Mesenchymal stem cell (in vitro differentiated cells and primary cell): Measurements from ENCODE around the gene NDST1.

Experiments used
- DNase-seq: peaks from one replicate; pipeline ENCODE4 v3.0.0-alpha.2; 2013
- H2AFZ ChIP-seq: one replicate; pipeline ENCODE4 v1.6.1; 2013; ENCODE audit warnings: low read depth, mild to moderate bottlenecking, control low read depth, inconsistent platforms, low read length, moderate library complexity
- H2AK5ac ChIP-seq: 2 replicates; pipeline ENCODE4 v1.6.1; 2013; ENCODE audit warnings: low read length, moderate library complexity, mild to moderate bottlenecking, inconsistent platforms; ENCODE audit not compliant: severe bottlenecking
- H2BK120ac ChIP-seq: one replicate; pipeline ENCODE4 v1.6.1; 2013; ENCODE audit warnings: low read depth, mild to moderate bottlenecking, inconsistent platforms, low read length, moderate library complexity
- H2BK12ac ChIP-seq, 2 experiments: one replicate each; pipeline ENCODE4 v1.6.1; 2013; ENCODE audit warnings: inconsistent platforms in 2 of 2, low read length in 2 of 2, mild to moderate bottlenecking in 2 of 2, moderate library complexity in 2 of 2, control low read depth in 1 of 2
- H2BK15ac ChIP-seq: one replicate; pipeline ENCODE4 v1.6.1; 2013; ENCODE audit warnings: mild to moderate bottlenecking, low read depth, inconsistent platforms; ENCODE audit not compliant: poor library complexity, severe bottlenecking
- H2BK5ac ChIP-seq: 2 replicates; pipeline ENCODE4 v1.6.1; 2013; ENCODE audit warnings: low read depth, mild to moderate bottlenecking, low read length, control low read depth, inconsistent platforms; ENCODE audit not compliant: poor library complexity, severe bottlenecking
- H3K14ac ChIP-seq, 2 experiments: one replicate each; pipeline ENCODE4 v1.6.1; 2013; ENCODE audit warnings: inconsistent platforms in 2 of 2, low read length in 2 of 2, control low read depth in 1 of 2, mild to moderate bottlenecking in 1 of 2, moderate library complexity in 1 of 2
- H3K18ac ChIP-seq, 2 experiments: one replicate each; pipeline ENCODE4 v1.6.1; 2013; ENCODE audit warnings: inconsistent platforms in 2 of 2, low read length in 2 of 2, control low read depth in 1 of 2, low read depth in 1 of 2, mild to moderate bottlenecking in 1 of 2
- H3K23ac ChIP-seq, 2 experiments: one replicate each; pipeline ENCODE4 v1.6.1; 2013; ENCODE audit warnings: inconsistent platforms in 2 of 2, low read length in 2 of 2, mild to moderate bottlenecking in 2 of 2, moderate library complexity in 2 of 2, control low read depth in 1 of 2
- H3K27ac ChIP-seq: 2 replicates; pipeline ENCODE4 v1.5.1; 2013; ENCODE audit warnings: mild to moderate bottlenecking, moderate library complexity, low read length, control low read depth, inconsistent platforms; ENCODE audit not compliant: poor library complexity, severe bottlenecking
- H3K27me3 ChIP-seq, 2 experiments: 2 replicates each; pipeline versions ENCODE4 v1.6.1 to v1.7.0; 2013; ENCODE audit warnings: low read length in 2 of 2, mild to moderate bottlenecking in 2 of 2, moderate library complexity in 2 of 2, control low read depth in 1 of 2, inconsistent platforms in 1 of 2; ENCODE audit not compliant: control insufficient read depth in 1 of 2, insufficient read depth in 1 of 2
- H3K36me3 ChIP-seq, 2 experiments: 2 replicates each; pipeline versions ENCODE4 v1.6.1 to v1.7.0; 2013; ENCODE audit warnings: low read length in 2 of 2, control low read depth in 1 of 2, inconsistent platforms in 1 of 2, low read depth in 1 of 2, mild to moderate bottlenecking in 1 of 2; ENCODE audit not compliant: insufficient read depth in 2 of 2, control insufficient read depth in 1 of 2
- H3K4ac ChIP-seq, 2 experiments: one replicate each; pipeline ENCODE4 v1.6.1; 2013; ENCODE audit warnings: inconsistent platforms in 2 of 2, low read length in 2 of 2, mild to moderate bottlenecking in 2 of 2, moderate library complexity in 2 of 2, control low read depth in 1 of 2, low read depth in 1 of 2
- H3K4me1 ChIP-seq: 2 replicates; pipeline ENCODE4 v1.6.1; 2013; ENCODE audit warnings: low read depth, low read length, control low read depth; ENCODE audit not compliant: control insufficient read depth, insufficient read depth
- H3K4me2 ChIP-seq: 2 replicates; pipeline ENCODE4 v1.6.1; 2013; ENCODE audit warnings: low read length, mild to moderate bottlenecking, inconsistent platforms; ENCODE audit not compliant: poor library complexity, severe bottlenecking
- H3K4me3 ChIP-seq, 2 experiments: 2 replicates each; pipeline versions ENCODE4 v1.5.1 to v1.7.0; 2013; ENCODE audit warnings: low read length in 2 of 2, mild to moderate bottlenecking in 2 of 2, control low read depth in 1 of 2, low read depth in 1 of 2; ENCODE audit not compliant: insufficient read depth in 1 of 2
- H3K79me1 ChIP-seq: replicated peaks from 2 replicates; pipeline ENCODE4 v1.6.1; 2013; ENCODE audit warnings: mild to moderate bottlenecking, control low read depth, low read length, inconsistent platforms; ENCODE audit not compliant: poor library complexity, severe bottlenecking
- H3K9ac ChIP-seq: 2 replicates; pipeline ENCODE4 v1.7.0; 2013; ENCODE audit warnings: mild to moderate bottlenecking, low read length, moderate library complexity
- H3K9me3 ChIP-seq: 2 replicates; pipeline ENCODE4 v1.7.0; 2013; ENCODE audit warnings: mild to moderate bottlenecking, low read length; ENCODE audit not compliant: control insufficient read depth
- H4K8ac ChIP-seq: one replicate; pipeline ENCODE4 v1.6.1; 2013; ENCODE audit warnings: inconsistent platforms, mild to moderate bottlenecking, low read length, moderate library complexity
- H4K91ac ChIP-seq: one replicate; pipeline ENCODE4 v1.6.1; 2013; ENCODE audit warnings: mild to moderate bottlenecking, low read length, inconsistent platforms
- WGBS: methylation state at CpG from one replicate; pipeline ENCODE4 v1.1.7; 2013; ENCODE audit warnings: mixed read lengths; 5-methylcytosine and 5-hydroxymethylcytosine counted together

The NDST1 gene

DNA sequence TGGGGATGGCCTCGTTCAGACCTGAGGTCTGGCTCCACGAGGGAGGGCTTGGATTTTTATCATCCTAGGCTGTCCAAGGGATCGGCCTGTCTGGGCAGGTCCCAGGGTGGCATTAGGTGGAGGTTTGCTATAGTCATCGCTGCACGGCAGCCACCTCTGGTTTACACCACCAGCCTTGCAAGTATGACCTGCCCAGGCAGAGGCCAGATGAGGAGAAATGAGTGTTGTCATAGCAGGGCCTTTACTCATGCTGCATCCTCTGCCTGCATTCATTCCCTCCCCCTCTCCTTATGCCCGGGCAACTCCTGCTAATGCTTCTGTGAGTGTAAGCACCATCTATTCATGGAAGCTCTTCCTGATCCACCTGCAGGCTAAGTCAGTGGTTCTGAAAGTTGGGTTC lies 15.3 kb upstream of the NDST1 start:
- Histone ChIP-seq H3K27me3 (no peaks in the 10 kb centered on the region), H2BK12ac (no peak overlapping the region), H3K36me3 (peaks cover 24 to 38% of the 10 kb centered on the region in 2 experiments), H3K27ac (peak overlapping the region; percentile 74), H3K9ac (peak overlapping the region; percentile 33), H2AFZ (no peak overlapping the region), H4K91ac (no peak overlapping the region), H2AK5ac (peak overlapping the region; percentile 26), H3K4me1 (peaks cover 59% of the 10 kb centered on the region), H2BK120ac (no peak overlapping the region), H3K23ac (no peak overlapping the region), H3K4me2 (no peak overlapping the region), H3K4ac (no peak overlapping the region), H3K18ac (peak overlapping the region; percentile 3 to 8), H3K14ac (no peak overlapping the region), H2BK5ac (no peak overlapping the region), H3K79me1 (no peaks in the 10 kb centered on the region), H2BK15ac (no peak overlapping the region), H3K4me3 (peak overlapping the region in 1 of 2 experiments; percentile 20), H4K8ac (no peak overlapping the region), H3K9me3 (no peaks in the 10 kb centered on the region)
- DNase-seq = peak; percentile 82
- WGBS = 45% methylated on average over 6 of the region's 6 CpGs

DNA sequence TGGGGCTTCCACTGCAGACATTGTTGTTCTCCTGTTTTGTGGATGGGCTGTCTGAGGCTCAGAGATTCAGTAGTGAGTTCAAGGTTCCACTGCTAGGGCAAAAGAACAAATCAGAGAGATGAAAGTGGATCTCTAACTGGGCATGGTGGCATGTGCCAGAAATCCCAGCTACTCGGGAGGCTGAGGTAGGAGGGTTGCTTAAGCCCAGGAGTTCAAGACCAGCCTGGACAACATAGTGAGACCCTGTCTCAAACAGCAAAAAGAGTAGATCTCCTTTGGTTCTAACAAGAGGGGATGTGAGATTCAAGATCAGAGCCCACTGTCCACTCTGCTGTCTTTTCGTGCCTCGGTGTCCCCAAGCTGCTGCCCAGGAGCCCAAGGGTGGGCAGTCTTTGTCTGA lies 11.8 kb upstream of the NDST1 start:
- WGBS = 98% methylated on average over 3 of the region's 3 CpGs
- Histone ChIP-seq H4K8ac (no peak overlapping the region), H3K4me1 (peaks cover 61% of the 10 kb centered on the region), H3K4me3 (no peak overlapping the region), H2AK5ac (peak overlapping the region; percentile 98), H2BK12ac (peak overlapping the region in 1 of 2 experiments; percentile 49), H4K91ac (peak overlapping the region; percentile 0), H3K14ac (peak overlapping the region in 1 of 2 experiments; percentile 26), H3K4ac (no peak overlapping the region), H3K9ac (peak overlapping the region; percentile 15), H3K18ac (peak overlapping the region in 1 of 2 experiments; percentile 46), H2BK5ac (no peak overlapping the region), H2AFZ (no peak overlapping the region), H3K27ac (peak overlapping the region; percentile 88), H3K79me1 (no peaks in the 10 kb centered on the region), H3K23ac (no peak overlapping the region), H3K4me2 (no peak overlapping the region), H3K27me3 (no peaks in the 10 kb centered on the region), H2BK120ac (no peak overlapping the region), H3K9me3 (no peaks in the 10 kb centered on the region), H2BK15ac (no peak overlapping the region), H3K36me3 (peaks cover 20 to 55% of the 10 kb centered on the region in 2 experiments)
- no peak for DNase-seq

DNA sequence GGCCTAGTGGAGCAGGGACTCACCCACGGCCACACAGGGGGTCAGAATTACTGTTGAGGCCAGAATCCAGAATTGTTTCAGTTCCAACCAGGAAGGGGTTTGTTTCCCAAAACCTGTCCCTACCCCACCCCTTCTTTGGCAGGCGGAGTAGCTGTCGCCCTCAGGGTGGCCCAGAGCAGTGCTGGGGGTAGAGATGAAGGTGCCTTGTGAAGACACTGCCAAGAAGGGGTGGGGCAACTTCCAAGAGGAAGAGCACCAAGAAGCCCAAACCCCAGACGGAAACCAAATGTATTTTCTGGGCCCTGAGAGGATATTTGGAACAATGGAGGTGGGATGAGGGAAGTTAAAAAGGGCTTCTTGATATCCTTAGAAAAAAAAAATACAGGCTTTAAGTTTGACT lies 11.4 kb upstream of the NDST1 start:
- Histone ChIP-seq H2BK15ac (no peak overlapping the region), H2AFZ (no peak overlapping the region), H3K9me3 (no peaks in the 10 kb centered on the region), H3K27me3 (no peaks in the 10 kb centered on the region), H3K27ac (peak overlapping the region; percentile 88), H3K4me1 (peaks cover 62% of the 10 kb centered on the region), H3K36me3 (peaks cover 22 to 59% of the 10 kb centered on the region in 2 experiments), H3K4me2 (no peak overlapping the region), H3K79me1 (no peaks in the 10 kb centered on the region), H4K8ac (no peak overlapping the region), H2BK12ac (peak overlapping the region in 1 of 2 experiments; percentile 49), H3K18ac (peak overlapping the region in 1 of 2 experiments; percentile 46), H4K91ac (peak overlapping the region; percentile 0), H3K4me3 (no peak overlapping the region), H3K23ac (peak overlapping the region in 1 of 2 experiments; percentile 86), H3K9ac (peak overlapping the region; percentile 15), H3K14ac (peak overlapping the region in 1 of 2 experiments; percentile 26), H2AK5ac (peak overlapping the region; percentile 98), H2BK5ac (no peak overlapping the region), H2BK120ac (no peak overlapping the region), H3K4ac (no peak overlapping the region)
- 94% methylated on average over 4 of the region's 4 CpGs for WGBS
- no peak for DNase-seq

DNA sequence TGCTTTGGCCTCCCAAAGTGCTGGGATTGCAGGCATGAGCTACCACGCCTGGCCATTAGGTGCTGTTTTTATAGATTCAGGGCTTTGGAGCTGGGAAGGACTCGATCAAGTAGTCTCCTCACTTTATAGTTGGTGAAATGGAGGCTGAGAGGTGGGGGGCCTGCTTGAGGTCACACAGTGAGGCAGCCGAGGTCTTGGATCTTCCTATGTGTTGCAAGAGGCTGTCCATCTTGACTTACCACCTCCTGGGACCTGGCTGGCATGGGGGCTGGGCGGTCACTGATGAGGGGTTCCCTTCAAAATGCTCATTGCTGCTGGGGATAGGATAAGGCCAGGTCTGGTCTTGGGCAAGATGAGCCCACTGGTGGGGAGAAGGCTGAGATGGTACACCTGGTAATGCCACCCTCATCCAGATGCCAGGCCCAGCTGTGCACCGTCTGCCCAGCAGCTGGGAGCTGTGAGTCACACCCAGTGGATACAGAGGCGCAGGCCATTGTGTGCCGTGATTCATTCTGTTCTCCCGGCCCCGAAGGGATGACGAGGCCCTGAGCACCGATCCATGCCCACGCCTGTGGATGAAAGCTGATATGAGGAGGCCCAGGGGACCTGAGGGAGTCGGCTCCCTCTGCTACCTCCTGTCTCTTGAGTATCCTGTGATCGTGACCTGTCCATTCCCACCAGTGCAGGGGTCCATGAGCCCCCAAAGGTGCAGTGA lies 10.5 kb upstream of the NDST1 start:
- H3K27ac ChIP-seq = peak overlapping the region; percentile 96
- 22% methylated on average over 14 of the region's 14 CpGs for WGBS

More for the DNA sequence above, 10.5 kb upstream of the NDST1 start:
- H3K23ac ChIP-seq = peak overlapping the region in 1 of 2 experiments; percentile 16
- H2BK12ac ChIP-seq = peak overlapping the region in 1 of 2 experiments; percentile 82
- DNase-seq = peak; percentile 96
- H3K27me3 ChIP-seq = no peaks in the 10 kb centered on the region
- H3K14ac ChIP-seq = peak overlapping the region in 1 of 2 experiments; percentile 28
- H4K8ac ChIP-seq = no peak overlapping the region
- peak overlapping the region; percentile 54 for H2BK5ac ChIP-seq
- peak overlapping the region in 1 of 2 experiments; percentile 78 for H3K4ac ChIP-seq
- peak overlapping the region; percentile 70 for H4K91ac ChIP-seq
- no peaks in the 10 kb centered on the region for H3K79me1 ChIP-seq
- H3K9me3 ChIP-seq = no peaks in the 10 kb centered on the region
- no peak overlapping the region for H2AFZ ChIP-seq
- H3K18ac ChIP-seq = peak overlapping the region; percentile 69 to 79
- H3K36me3 ChIP-seq = peaks cover 17 to 61% of the 10 kb centered on the region in 2 experiments
- H3K4me3 ChIP-seq = peak overlapping the region in 1 of 2 experiments; percentile 64
- H3K4me1 ChIP-seq = peaks cover 63% of the 10 kb centered on the region
- peak overlapping the region; percentile 52 for H3K4me2 ChIP-seq
- H2AK5ac ChIP-seq = peak overlapping the region; percentile 94
- peak overlapping the region; percentile 60 for H3K9ac ChIP-seq
- peak overlapping the region; percentile 55 for H2BK15ac ChIP-seq
- H2BK120ac ChIP-seq = peak overlapping the region; percentile 9
